H54 (cell line): ENCODE data around the gene SPAG6.

Source experiments
- DNase-seq: peaks from one replicate; pipeline ENCODE4 v3.0.0; 2011; ENCODE audit warnings: low spot score, mixed read lengths; ENCODE audit not compliant: insufficient read length
- FAIRE-seq: peaks from 3 replicates; lab custom pipeline; 2011; peaks lifted over from hg19 to GRCh38; lab: Jason Lieb, UNC
- POLR2A ChIP-seq: IDR thresholded peaks from 2 replicates; pipeline ENCODE4 v1.6.1; 2011; ENCODE audit warnings: low read depth, mild to moderate bottlenecking, low read length

Gene SPAG6

GRCh38 chr10:22444219-22444788, 99.0 kb downstream of the SPAG6 start:
- no peak for TF ChIP-seq POLR2A
- DNase-seq (no peak), FAIRE-seq (no peak)

- no peak for DNase-seq
- no peak for FAIRE-seq
- no peak for TF ChIP-seq POLR2A
Measured at GRCh38 chr10:22445495-22445894, 100.2 kb downstream of the SPAG6 start.

GRCh38 chr10:22447068-22447467, 101.8 kb downstream of the SPAG6 start:
- TF ChIP-seq POLR2A = no peak
- FAIRE-seq (no peak), DNase-seq (no peak)

GRCh38 chr10:22451346-22451745, 106.0 kb downstream of the SPAG6 start:
- no peak for TF ChIP-seq POLR2A
- FAIRE-seq = no peak
- no peak for DNase-seq

- no peak for TF ChIP-seq POLR2A
- DNase-seq (no peak), FAIRE-seq (no peak)
Measured at GRCh38 chr10:22453320-22453719, 108.0 kb downstream of the SPAG6 start.

GRCh38 chr10:22453948-22454591, 108.8 kb downstream of the SPAG6 start:
- FAIRE-seq (no peak), DNase-seq (no peak)
- no peak for TF ChIP-seq POLR2A

GRCh38 chr10:22454634-22455033, 109.3 kb downstream of the SPAG6 start:
- no peak for DNase-seq
- no peak for TF ChIP-seq POLR2A
- no peak for FAIRE-seq

- FAIRE-seq (no peak), DNase-seq (no peak)
- no peak for TF ChIP-seq POLR2A
Measured at GRCh38 chr10:22455068-22455857, 110.0 kb downstream of the SPAG6 start.

- no peak for DNase-seq
- no peak for FAIRE-seq
- TF ChIP-seq POLR2A = no peak
Measured at GRCh38 chr10:22456486-22456885, 111.2 kb downstream of the SPAG6 start.

- no peak for DNase-seq
- TF ChIP-seq POLR2A = no peak
- FAIRE-seq = no peak
Measured at GRCh38 chr10:22458272-22459038, 113.2 kb downstream of the SPAG6 start.

GRCh38 chr10:22459496-22459895, 114.2 kb downstream of the SPAG6 start:
- DNase-seq (no peak), FAIRE-seq (no peak)

GRCh38 chr10:22460101-22460500, 114.8 kb downstream of the SPAG6 start:
- DNase-seq (no peak), FAIRE-seq (no peak)
- TF ChIP-seq POLR2A = no peak

More at GRCh38 chr10:22459496-22459895, 114.2 kb downstream of the SPAG6 start:
- no peak for TF ChIP-seq POLR2A

GRCh38 chr10:22460531-22461403, 115.5 kb downstream of the SPAG6 start:
- TF ChIP-seq POLR2A = no peak
- DNase-seq = no peak
- no peak for FAIRE-seq

GRCh38 chr10:22461891-22462290, 116.6 kb downstream of the SPAG6 start:
- DNase-seq (no peak), FAIRE-seq (no peak)
- no peak for TF ChIP-seq POLR2A
